SK-N-SH (cell line): ENCODE data around the gene GON7. TPM values are rescaled to one million over a fixed set of nuclear protein-coding genes. Genes with fewer than 3 reads are reported as not detected.
"Not testable (repeated sequence)": the region's sequence is repeated elsewhere in the genome, so short reads cannot be mapped to it uniquely, and the experiment has no call there.

Source experiments
- CTCF ChIA-PET: fragments of 300-600, 350-600 bp; formaldehyde crosslinking; extraction: SDS; loops from one replicate; lab custom pipeline; 2021; lab: Yijun Ruan, JAX
- POLR2A ChIA-PET: fragments of 350-600 bp; sonication (Branson Sonifier 250); formaldehyde crosslinking; extraction: SDS; loops from one replicate; lab custom pipeline; 2020; ENCODE audit warnings: antibody characterized with exemption, inconsistent platforms; lab: Yijun Ruan, JAX
- DNase-seq: peaks from one replicate; pipeline ENCODE4 v3.0.0; 2012
- H2AFZ ChIP-seq: fragments of 200-600 bp; sonication (generic); 2 replicates; pipeline ENCODE4 v1.8.1; 2016; ENCODE audit warnings: antibody characterized with exemption, mild to moderate bottlenecking, low read depth
- H3F3A ChIP-seq: fragments of 200-600 bp; sonication (generic); replicated peaks from 2 replicates; pipeline ENCODE3; 2016; ENCODE audit warnings: antibody characterized with exemption, mild to moderate bottlenecking; ENCODE audit not compliant: insufficient read depth
- H3K27ac ChIP-seq, 2 experiments: fragments of 200-500 bp in 1 of 2; fragments of 200-600 bp in 1 of 2; sonication (Bioruptor generic) in 1 of 2; sonication (generic), shearing (Covaris generic) in 1 of 2; 2 replicates each; pipeline versions ENCODE4 v1.5.1 to v1.6.1; 2014 to 2016; ENCODE audit warnings: low read depth in 2 of 2, inconsistent platforms in 1 of 2, low read length in 1 of 2, mild to moderate bottlenecking in 1 of 2, mixed read lengths in 1 of 2
- H3K27me3 ChIP-seq: fragments of 200-600 bp; sonication (generic), shearing (Covaris generic); 2 replicates; pipeline ENCODE4 v1.6.1; 2016; ENCODE audit warnings: mixed run types; ENCODE audit not compliant: insufficient read depth
- H3K36me3 ChIP-seq, 2 experiments: fragments of 200-500 bp in 1 of 2; fragments of 200-600 bp in 1 of 2; sonication (Bioruptor generic) in 1 of 2; sonication (generic) in 1 of 2; replicated peaks in 1 of 2; 2 replicates each; pipeline versions ENCODE3 to v1.5.1; 2014 to 2016; ENCODE audit warnings: low read length in 1 of 2, mild to moderate bottlenecking in 1 of 2; ENCODE audit not compliant: insufficient read depth in 2 of 2, control insufficient read depth in 1 of 2
- H3K4me1 ChIP-seq, 2 experiments: fragments of 200-500 bp in 1 of 2; fragments of 200-600 bp in 1 of 2; sonication (Bioruptor generic) in 1 of 2; sonication (generic), shearing (Covaris generic) in 1 of 2; 2 replicates each; pipeline versions ENCODE4 v1.5.1 to v1.6.1; 2014 to 2016; ENCODE audit warnings: low read depth in 1 of 2, low read length in 1 of 2, mixed run types in 1 of 2; ENCODE audit not compliant: insufficient read depth in 2 of 2, control insufficient read depth in 1 of 2
- H3K4me2 ChIP-seq: fragments of 200-600 bp; sonication (generic), shearing (Covaris generic); 2 replicates; pipeline ENCODE4 v1.6.1; 2017; ENCODE audit warnings: mixed run types
- H3K4me3 ChIP-seq, 2 experiments: fragments of 200-500 bp in 1 of 2; fragments of 200-600 bp in 1 of 2; sonication (Bioruptor generic) in 1 of 2; sonication (generic), shearing (Covaris generic) in 1 of 2; 2 replicates each; pipeline versions ENCODE4 v1.5.1 to v1.8.1; 2014 to 2016; ENCODE audit warnings: low read depth in 2 of 2, inconsistent platforms in 1 of 2, low read length in 1 of 2, mild to moderate bottlenecking in 1 of 2, mixed read lengths in 1 of 2, moderate library complexity in 1 of 2
- H3K79me2 ChIP-seq: fragments of 200-600 bp; sonication (generic); 2 replicates; pipeline ENCODE4 v1.8.1; 2017; ENCODE audit warnings: mild to moderate bottlenecking; ENCODE audit not compliant: insufficient read depth
- H3K9ac ChIP-seq: fragments of 200-600 bp; sonication (generic); 2 replicates; pipeline ENCODE4 v1.6.1; 2017; ENCODE audit warnings: mixed run types
- H3K9me2 ChIP-seq: fragments of 200-600 bp; sonication (generic); 2 replicates; pipeline ENCODE4 v1.6.1; 2017; ENCODE audit warnings: mixed run types
- H3K9me3 ChIP-seq: fragments of 200-600 bp; sonication (generic); 2 replicates; pipeline ENCODE4 v1.6.1; 2017; ENCODE audit warnings: mixed run types, mild to moderate bottlenecking, moderate library complexity
- H4K20me1 ChIP-seq: fragments of 200-600 bp; sonication (generic); 2 replicates; pipeline ENCODE4 v1.6.1; 2017; ENCODE audit warnings: mild to moderate bottlenecking, mixed run types; ENCODE audit not compliant: insufficient read depth
- CHD2 ChIP-seq: fragments of 150-350 bp; IDR thresholded peaks from 2 replicates; pipeline ENCODE4 v1.6.1; 2018; ENCODE audit warnings: low read length; ENCODE audit not compliant: partially characterized antibody
- FOXM1 ChIP-seq: IDR thresholded peaks from 2 replicates; pipeline ENCODE4 v1.4.0; 2012; ENCODE audit warnings: low read depth, mild to moderate bottlenecking
- POLR2AphosphoS5 ChIP-seq: IDR thresholded peaks from 2 replicates; pipeline ENCODE4 v1.6.1; 2012; ENCODE audit warnings: low read depth, low read length
- SIN3A ChIP-seq: IDR thresholded peaks from 2 replicates; pipeline ENCODE4 v1.6.1; 2012; ENCODE audit warnings: low read depth, mild to moderate bottlenecking, low read length, moderate library complexity, borderline replicate concordance
- ZBTB33 ChIP-seq: IDR thresholded peaks from 2 replicates; pipeline ENCODE4 v1.4.0; 2012; ENCODE audit warnings: low read depth, borderline replicate concordance
- WGBS: methylation state at CpG from one replicate; pipeline ENCODE4 v1.1.6; 2017; ENCODE audit warnings: low lambda C conversion rate; 5-methylcytosine and 5-hydroxymethylcytosine counted together
- polyA plus RNA-seq, 3 experiments: library from polyadenylated mRNA; depleted of rRNA; stranded (reverse); fragments of >200 nt; gene quantifications; 2 replicates each; pipeline ENCODE4 v1.2.3, GENCODE V29; 2012
- TF ChIP-seq, protein P1 (sequence below): fragments of 150-350 bp; IDR thresholded peaks from 2 replicates; pipeline ENCODE4 v1.6.1; 2016; ENCODE audit warnings: mild to moderate bottlenecking, low read depth, low read length
- TF ChIP-seq, protein P2 (sequence below): IDR thresholded peaks from 2 replicates; pipeline ENCODE4 v1.6.1; 2012; ENCODE audit warnings: mild to moderate bottlenecking, low read depth, low read length, moderate library complexity

GON7 gene
- polyA plus RNA-seq, 1 of the 3 experiments (the other 2 are of a cell fraction), result 14.8 TPM

GRCh38 chr14:93183596-93184317 lies 23.1 kb downstream of the GON7 start (continued):
- TF ChIP-seq ZBTB33, result no peak

- no peaks in the 10 kb centered on the region for H4K20me1 ChIP-seq
- DNase-seq, result no peak
- no peak for TF ChIP-seq FOXM1
- no peak for TF ChIP-seq POLR2AphosphoS5
- TF ChIP-seq, protein P1, sequence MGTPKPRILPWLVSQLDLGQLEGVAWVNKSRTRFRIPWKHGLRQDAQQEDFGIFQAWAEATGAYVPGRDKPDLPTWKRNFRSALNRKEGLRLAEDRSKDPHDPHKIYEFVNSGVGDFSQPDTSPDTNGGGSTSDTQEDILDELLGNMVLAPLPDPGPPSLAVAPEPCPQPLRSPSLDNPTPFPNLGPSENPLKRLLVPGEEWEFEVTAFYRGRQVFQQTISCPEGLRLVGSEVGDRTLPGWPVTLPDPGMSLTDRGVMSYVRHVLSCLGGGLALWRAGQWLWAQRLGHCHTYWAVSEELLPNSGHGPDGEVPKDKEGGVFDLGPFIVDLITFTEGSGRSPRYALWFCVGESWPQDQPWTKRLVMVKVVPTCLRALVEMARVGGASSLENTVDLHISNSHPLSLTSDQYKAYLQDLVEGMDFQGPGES, result no peak
- TF ChIP-seq, protein P2, sequence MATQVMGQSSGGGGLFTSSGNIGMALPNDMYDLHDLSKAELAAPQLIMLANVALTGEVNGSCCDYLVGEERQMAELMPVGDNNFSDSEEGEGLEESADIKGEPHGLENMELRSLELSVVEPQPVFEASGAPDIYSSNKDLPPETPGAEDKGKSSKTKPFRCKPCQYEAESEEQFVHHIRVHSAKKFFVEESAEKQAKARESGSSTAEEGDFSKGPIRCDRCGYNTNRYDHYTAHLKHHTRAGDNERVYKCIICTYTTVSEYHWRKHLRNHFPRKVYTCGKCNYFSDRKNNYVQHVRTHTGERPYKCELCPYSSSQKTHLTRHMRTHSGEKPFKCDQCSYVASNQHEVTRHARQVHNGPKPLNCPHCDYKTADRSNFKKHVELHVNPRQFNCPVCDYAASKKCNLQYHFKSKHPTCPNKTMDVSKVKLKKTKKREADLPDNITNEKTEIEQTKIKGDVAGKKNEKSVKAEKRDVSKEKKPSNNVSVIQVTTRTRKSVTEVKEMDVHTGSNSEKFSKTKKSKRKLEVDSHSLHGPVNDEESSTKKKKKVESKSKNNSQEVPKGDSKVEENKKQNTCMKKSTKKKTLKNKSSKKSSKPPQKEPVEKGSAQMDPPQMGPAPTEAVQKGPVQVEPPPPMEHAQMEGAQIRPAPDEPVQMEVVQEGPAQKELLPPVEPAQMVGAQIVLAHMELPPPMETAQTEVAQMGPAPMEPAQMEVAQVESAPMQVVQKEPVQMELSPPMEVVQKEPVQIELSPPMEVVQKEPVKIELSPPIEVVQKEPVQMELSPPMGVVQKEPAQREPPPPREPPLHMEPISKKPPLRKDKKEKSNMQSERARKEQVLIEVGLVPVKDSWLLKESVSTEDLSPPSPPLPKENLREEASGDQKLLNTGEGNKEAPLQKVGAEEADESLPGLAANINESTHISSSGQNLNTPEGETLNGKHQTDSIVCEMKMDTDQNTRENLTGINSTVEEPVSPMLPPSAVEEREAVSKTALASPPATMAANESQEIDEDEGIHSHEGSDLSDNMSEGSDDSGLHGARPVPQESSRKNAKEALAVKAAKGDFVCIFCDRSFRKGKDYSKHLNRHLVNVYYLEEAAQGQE, result no peak
- TF ChIP-seq CHD2, result no peak
- TF ChIP-seq SIN3A, result no peak
- no peak overlapping the region for H3K9ac ChIP-seq
- CTCF ChIA-PET, result interaction anchor here (1.0 to 1.8 kb wide), 5 partner anchors 8 to 223 kb away, joined by 3 to 7 read pairs (median 3); no protein-coding TSS in a partner anchor
- no peak overlapping the region for H3K4me2 ChIP-seq
- POLR2A ChIA-PET, result no interaction called here
- no peaks in the 10 kb centered on the region for H3F3A ChIP-seq
- H3K36me3 ChIP-seq, result no peaks in the 10 kb centered on the region
- H3K4me3 ChIP-seq, result no peak overlapping the region
- no peaks in the 10 kb centered on the region for H3K9me3 ChIP-seq
- no peaks in the 10 kb centered on the region for H3K27me3 ChIP-seq
- H3K4me1 ChIP-seq, result peaks cover 0 to 3% of the 10 kb centered on the region in 2 experiments; a peak in 1 of 4 replicates
- no peak overlapping the region for H3K27ac ChIP-seq
- H2AFZ ChIP-seq, result no peak overlapping the region
- H3K79me2 ChIP-seq, result no peaks in the 10 kb centered on the region
- no peaks in the 10 kb centered on the region for H3K9me2 ChIP-seq
- whole genome bisulfite sequencing, result 79% methylated on average over 6 of the region's 6 CpGs
Observed at GRCh38 chr14:93175492-93175891, 31.4 kb downstream of the GON7 start.

DNA sequence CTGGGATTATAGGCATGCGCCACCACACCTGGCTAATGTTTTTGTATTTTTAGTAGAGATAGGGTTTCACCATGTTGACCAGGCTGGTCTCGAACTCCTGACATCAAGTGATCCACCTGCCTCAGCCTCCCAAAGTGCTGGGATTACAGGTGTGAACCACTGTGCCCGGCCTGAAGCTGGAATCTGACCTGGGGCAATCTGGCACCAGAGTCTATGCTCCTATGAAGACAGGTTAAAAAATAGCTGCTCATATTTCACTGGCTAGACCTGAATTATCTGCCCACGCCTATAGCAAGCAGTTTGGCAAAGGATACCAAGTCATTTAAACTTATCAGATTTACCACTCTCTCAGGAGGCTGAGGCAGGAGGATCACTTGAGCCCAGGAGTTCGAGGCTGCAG lies 32.1 kb downstream of the GON7 start:
- H4K20me1 ChIP-seq, H3K36me3 ChIP-seq, H3F3A ChIP-seq, H3K4me2 ChIP-seq, H3K79me2 ChIP-seq, H3K27ac ChIP-seq, H3K9me2 ChIP-seq, H3K4me1 ChIP-seq, H3K27me3 ChIP-seq, H3K4me3 ChIP-seq, H3K9me3 ChIP-seq, H2AFZ ChIP-seq, POLR2A ChIA-PET, H3K9ac ChIP-seq, DNase-seq: not testable (repeated sequence)
- CTCF ChIA-PET, result interaction anchor here (0.9 to 1.0 kb wide), 3 partner anchors 9 to 61 kb away, joined by 3 to 4 read pairs (median 3); no protein-coding TSS in a partner anchor
- 56% methylated on average over 4 of the region's 5 CpGs for WGBS
